Body of pancreas (tissue), 4 donors: ENCODE data around the gene LRRC1. TPM values are rescaled to one million over a fixed set of nuclear protein-coding genes. Genes with fewer than 3 reads are reported as not detected.

Experiments used
- ATAC-seq: fragments of 150-250 bp; one replicate; pipeline ENCODE4 v1.9.1; 2016
- DNase-seq, 4 donors: peaks; one replicate each; pipeline ENCODE4 v3.0.0-alpha.2; 2019
- H3K27ac ChIP-seq, 4 donors: fragments of 200-600 bp; sonication (generic); 1 replicate in 3 of 4; 2 replicates in 1 of 4; pipeline versions ENCODE4 v1.5.1 to v1.6.1; 2016 to 2019; ENCODE audit warnings: mild to moderate bottlenecking in 1 of 4, mixed read lengths in 1 of 4, moderate library complexity in 1 of 4
- H3K27me3 ChIP-seq, 2 donors: fragments of 200-600 bp; sonication (generic); one replicate each; pipeline ENCODE4 v1.6.0; 2016; ENCODE audit warnings: mild to moderate bottlenecking in 1 of 2
- H3K36me3 ChIP-seq, 2 donors: fragments of 200-600 bp; sonication (generic); replicated peaks in 1 of 2; 2 replicates each; pipeline ENCODE4 v1.5.1; 2016; ENCODE audit warnings: low read depth in 2 of 2; ENCODE audit not compliant: insufficient read depth in 1 of 2
- H3K4me1 ChIP-seq: fragments of 200-600 bp; sonication (generic); one replicate; pipeline ENCODE4 v1.6.0; 2016
- H3K4me3 ChIP-seq, 2 donors: fragments of 200-600 bp; sonication (generic); 1 replicate in 1 of 2; 2 replicates in 1 of 2; pipeline ENCODE4 v1.5.1; 2016 to 2019
- H3K9me3 ChIP-seq, 3 donors: fragments of 200-600 bp; sonication (generic); 1 replicate in 2 of 3; 2 replicates in 1 of 3; pipeline ENCODE4 v1.5.1; 2016
- CTCF ChIP-seq, 7 experiments: fragments of 450-650 bp in 4 of 7; fragments of 200-600 bp in 3 of 7; sonication (generic) in 3 of 7; IDR thresholded peaks; one replicate each; pipeline ENCODE4 v1.5.1; 2016 to 2019; ENCODE audit warnings: antibody characterized with exemption in 7 of 7
- POLR2A ChIP-seq, 3 donors: fragments of 450-650 bp; IDR thresholded peaks; one replicate each; pipeline ENCODE4 v1.6.1; 2016; ENCODE audit warnings: antibody characterized with exemption in 3 of 3, mild to moderate bottlenecking in 2 of 3
- WGBS, 2 donors: methylation state at CpG; one replicate each; pipeline ENCODE4 v1.1.5; 2017; 5-methylcytosine and 5-hydroxymethylcytosine counted together
- intact Hi-C: fragments of 100-400 bp; cut with DNase I; formaldehyde crosslinking; loops from one replicate; pipeline ENCODE4 v1.15.1; 2023
- total RNA-seq, 2 donors: library from RNA; depleted of rRNA; stranded (reverse); fragments of >200 nt; gene quantifications; one replicate each; pipeline ENCODE4 v1.1.0, GENCODE V29; 2016

Gene LRRC1
- total RNA-seq, 2 donors from 2014 or later = 13.2 to 17.1 TPM

- 0 to 1% methylated on average over 10 to 25 of the region's 27 CpGs for WGBS, 2 donors
- intact Hi-C loops = no loop called here
- TF ChIP-seq POLR2A (IDR thresholded peaks at IDR 0.05) = no peak
- TF ChIP-seq CTCF (IDR thresholded peaks at IDR 0.05) = peak in 5 of 7 experiments; percentile 14 to 47 (median 37)
- peak overlapping the region; percentile 73 to 91 (median 80) for H3K27ac ChIP-seq
- peak; percentile 59 to 72 (median 66) for DNase-seq
- H3K36me3 ChIP-seq = no peaks in the 10 kb centered on the region
- H3K27me3 ChIP-seq = no peaks in the 10 kb centered on the region
- ATAC-seq = peak; percentile 43
- peak overlapping the region; percentile 78 to 94 for H3K4me3 ChIP-seq
- H3K9me3 ChIP-seq = no peaks in the 10 kb centered on the region
- H3K4me1 ChIP-seq = peaks cover 29% of the 10 kb centered on the region
Measured at GRCh38 chr6:53794137-53794719, 577 bp upstream of the LRRC1 start.

GRCh38 chr6:53795340-53795701 lies 516 bp downstream of the LRRC1 start:
- no peaks in the 10 kb centered on the region for H3K36me3 ChIP-seq
- no peaks in the 10 kb centered on the region for H3K27me3 ChIP-seq
- ATAC-seq = peak; percentile 13
- peak in 3 of 4 donors; percentile 36 to 53 (median 45) for DNase-seq
- peak overlapping the region; percentile 78 to 94 for H3K4me3 ChIP-seq
- H3K9me3 ChIP-seq = no peaks in the 10 kb centered on the region
- TF ChIP-seq CTCF (IDR thresholded peaks at IDR 0.05) (no peak), POLR2A (IDR thresholded peaks at IDR 0.05) (no peak)
- peak overlapping the region; percentile 73 to 91 (median 80) for H3K27ac ChIP-seq
- H3K4me1 ChIP-seq = peaks cover 29% of the 10 kb centered on the region
- intact Hi-C loops = no loop called here
- 0 to 1% methylated on average over 20 to 21 of the region's 21 CpGs for WGBS, 2 donors

- intact Hi-C loops = no loop called here
- peak overlapping the region; percentile 73 to 91 (median 80) for H3K27ac ChIP-seq
Measured at GRCh38 chr6:53795702-53796450, 1.1 kb downstream of the LRRC1 start.

GRCh38 chr6:53796451-53796780 lies 1.6 kb downstream of the LRRC1 start:
- no peak for DNase-seq
- Histone ChIP-seq H3K4me3 (no peak overlapping the region), H3K27ac (peak overlapping the region; percentile 73 to 91 (median 80)), H3K9me3 (no peaks in the 10 kb centered on the region), H3K36me3 (no peaks in the 10 kb centered on the region), H3K4me1 (peaks cover 29% of the 10 kb centered on the region), H3K27me3 (no peaks in the 10 kb centered on the region)
- TF ChIP-seq CTCF (IDR thresholded peaks at IDR 0.05) (no peak), POLR2A (IDR thresholded peaks at IDR 0.05) (no peak)
- ATAC-seq = no peak
- 6 to 13% methylated on average over 3 of the region's 3 CpGs for WGBS, 2 donors
- intact Hi-C loops = no loop called here

More at GRCh38 chr6:53795702-53796450, 1.1 kb downstream of the LRRC1 start:
- Histone ChIP-seq H3K4me1 (peaks cover 29% of the 10 kb centered on the region), H3K9me3 (no peaks in the 10 kb centered on the region), H3K27me3 (no peaks in the 10 kb centered on the region), H3K36me3 (no peaks in the 10 kb centered on the region), H3K4me3 (peak overlapping the region; percentile 78 to 94)
- 2 to 8% methylated on average over 13 to 47 of the region's 47 CpGs for WGBS, 2 donors
- DNase-seq (peak; percentile 51 to 67 (median 56)), ATAC-seq (peak; percentile 23)
- no peak for TF ChIP-seq CTCF (IDR thresholded peaks at IDR 0.05)
- TF ChIP-seq POLR2A (IDR thresholded peaks at IDR 0.05) = peak in 2 of 3 donors; percentile 53 to 55
